ENCODE measurements around the gene MUC4. TPM values are rescaled to one million over a fixed set of nuclear protein-coding genes. Genes with fewer than 3 reads are reported as not detected.

The MUC4 gene
- total and polyA plus RNA-seq, 9 of the 15 experiments (the other 6 are each of a cell fraction or from before 2014, with no cell fraction given): under 0.01 to 0.21 (median 0.10) TPM; not detected in 4

GRCh38 chr3:195697582-195698324 is 114.0 kb downstream of the MUC4 start (continued):
- 0 out of 2 replicates have a peak, but pooled peaks have one; percentile 58 for TF ChIP-seq CUX1 (CRISPR knock-in tag; IDR thresholded peaks at IDR 0.05)
- no peak; the same call in 1 of the 2 replicates for TF ChIP-seq POLR2AphosphoS5 (IDR thresholded peaks at IDR 0.05; ENCODE audit: control insufficient read depth, insufficient read depth, low read depth, low read length)
- TF ChIP-seq SMARCA5 (IDR thresholded peaks at IDR 0.05): peak; percentile 44; the same call in 1 of the 2 replicates
- TF ChIP-seq CEBPG (CRISPR knock-in tag; IDR thresholded peaks at IDR 0.05): no peak
- no peak; a peak in 1 of 4 replicates for TF ChIP-seq CEBPG (tag; conservative IDR thresholded peaks at IDR 0.05 in 1 of 2, IDR thresholded peaks at IDR 0.05 in 1 of 2)
- TF ChIP-seq NBN (IDR thresholded peaks at IDR 0.05; ENCODE audit: low read depth): peak; percentile 78
- TF ChIP-seq EHMT2 (IDR thresholded peaks at IDR 0.05): peak; percentile 97
- TF ChIP-seq TBP (optimal IDR thresholded peaks at IDR 0.05; ENCODE audit: low read depth, low read length): no peak
- no peak for TF ChIP-seq HDAC3 (IDR thresholded peaks at IDR 0.05; ENCODE audit: borderline replicate concordance, partially characterized antibody)
- no peak; the same call in none of the 2 replicates for TF ChIP-seq VEZF1 (CRISPR knock-in tag; IDR thresholded peaks at IDR 0.05)
- peak; percentile 70 to 88; a peak in 3 of 4 replicates for TF ChIP-seq MLLT1 (IDR thresholded peaks at IDR 0.05)
- TF ChIP-seq ZNF354B (CRISPR knock-in tag; IDR thresholded peaks at IDR 0.05): 0 out of 2 replicates have a peak, but pooled peaks have one; percentile 19
- TF ChIP-seq FOXM1 (IDR thresholded peaks at IDR 0.05; ENCODE audit: low read depth): no peak
- 0 out of 2 replicates have a peak, but pooled peaks have one; percentile 60 for TF ChIP-seq FOXM1 (CRISPR knock-in tag; IDR thresholded peaks at IDR 0.05; ENCODE audit: low read depth)

Measured in K562 (cell line).